EL (cell line): ENCODE measurements around the gene KDM4F.
A peak's percentile ranks its signal among the peaks of the same experiment; 100 is the strongest.

Source experiments
- DNase-seq: peaks from one replicate; pipeline ENCODE4 v3.0.0-alpha.2; 2016

The KDM4F gene

GRCh38 chr11:95092549-95093324 lies 43.5 kb downstream of the KDM4F start:
- peak; percentile 86 for DNase-seq

- DNase-seq = no peak
Observed at GRCh38 chr11:95093548-95093947, 44.3 kb downstream of the KDM4F start.

GRCh38 chr11:95095858-95096587 lies 46.8 kb downstream of the KDM4F start:
- peak; percentile 42 for DNase-seq

- no peak for DNase-seq
Observed at GRCh38 chr11:95097209-95097608, 48.0 kb downstream of the KDM4F start.

GRCh38 chr11:95098826-95099225 lies 49.6 kb downstream of the KDM4F start:
- DNase-seq = no peak

GRCh38 chr11:95100191-95100648 lies 51.0 kb downstream of the KDM4F start:
- DNase-seq = no peak
